Activated naive CD4-positive, alpha-beta T cell treated with Interleukin-2 at 50 U/mL for 16 hours (primary cell): ENCODE results near the gene MLN.

Experiments
- DNase-seq: peaks from one replicate; pipeline ENCODE4 v3.0.0-alpha.2; 2020

Gene MLN

GRCh38 chr6:33813990-33814985, 10.5 kb upstream of the MLN start:
- DNase-seq, result no peak

GRCh38 chr6:33813246-33813904, 9.6 kb upstream of the MLN start:
- no peak for DNase-seq

GRCh38 chr6:33812669-33813068, 8.9 kb upstream of the MLN start:
- DNase-seq, result peak; percentile 37

- DNase-seq, result no peak
These were observed 5.8 kb upstream of the MLN start for GRCh38 chr6:33809594-33809993.

- no peak for DNase-seq
These were observed 4.9 kb upstream of the MLN start for GRCh38 chr6:33808641-33809180.

GRCh38 chr6:33807606-33808005, 3.8 kb upstream of the MLN start:
- DNase-seq, result no peak

GRCh38 chr6:33806841-33807240, 3.0 kb upstream of the MLN start:
- DNase-seq, result no peak

GRCh38 chr6:33802186-33802958, 1.4 kb downstream of the MLN start:
- DNase-seq, result no peak

- no peak for DNase-seq
These were observed 2.2 kb downstream of the MLN start for GRCh38 chr6:33801611-33802010.

- DNase-seq, result no peak
These were observed 3.4 kb downstream of the MLN start for GRCh38 chr6:33800248-33800969.

GRCh38 chr6:33799454-33800113, 4.2 kb downstream of the MLN start:
- DNase-seq, result no peak

- no peak for DNase-seq
These were observed 5.4 kb downstream of the MLN start for GRCh38 chr6:33798343-33798848.

- DNase-seq, result no peak
These were observed 6.0 kb downstream of the MLN start for GRCh38 chr6:33797626-33798342.

GRCh38 chr6:33794910-33795623, 8.7 kb downstream of the MLN start:
- DNase-seq, result no peak

GRCh38 chr6:33792981-33793380, 10.8 kb downstream of the MLN start:
- DNase-seq, result no peak

GRCh38 chr6:33791620-33792019, 12.2 kb downstream of the MLN start:
- DNase-seq, result no peak

- DNase-seq, result no peak
These were observed 12.9 kb downstream of the MLN start for GRCh38 chr6:33790910-33791309.

GRCh38 chr6:33790379-33790778, 13.4 kb downstream of the MLN start:
- no peak for DNase-seq

GRCh38 chr6:33789550-33789895, 14.3 kb downstream of the MLN start:
- no peak for DNase-seq
